Measurements from ENCODE around the gene TSFM. TPM values are rescaled to one million over a fixed set of nuclear protein-coding genes. Genes with fewer than 3 reads are reported as not detected.

TSFM gene
- polyA plus RNA-seq, 5 donors = 24.1 to 37.1 (median 35.6) TPM

GRCh38 chr12:57777911-57778310, 4.7 kb upstream of the TSFM start:
- no peak for DNase-seq

GRCh38 chr12:57779736-57780135, 2.9 kb upstream of the TSFM start:
- DNase-seq = no peak

- no peak for DNase-seq
Observed at GRCh38 chr12:57780284-57780897, 2.2 kb upstream of the TSFM start.

- no peak for DNase-seq
Observed at GRCh38 chr12:57781244-57781643, 1.3 kb upstream of the TSFM start.

- DNase-seq = no peak
Observed at GRCh38 chr12:57781801-57782200, 786 bp upstream of the TSFM start.

GRCh38 chr12:57782243-57782607, 362 bp upstream of the TSFM start:
- no peak for DNase-seq

- no peak for DNase-seq
Observed at GRCh38 chr12:57783466-57783801, 847 bp downstream of the TSFM start.

- no peak for DNase-seq
Observed at GRCh38 chr12:57783861-57784260, 1.3 kb downstream of the TSFM start.

GRCh38 chr12:57793920-57794319, 11.3 kb downstream of the TSFM start:
- no peak for DNase-seq

GRCh38 chr12:57795354-57795753, 12.8 kb downstream of the TSFM start:
- no peak for DNase-seq

GRCh38 chr12:57796996-57797395, 14.4 kb downstream of the TSFM start:
- DNase-seq = no peak

GRCh38 chr12:57797933-57798332, 15.3 kb downstream of the TSFM start:
- DNase-seq = no peak

- DNase-seq = no peak
Observed at GRCh38 chr12:57800965-57801364, 18.4 kb downstream of the TSFM start.

- no peak for DNase-seq
Observed at GRCh38 chr12:57802607-57803006, 20.0 kb downstream of the TSFM start.

- DNase-seq = no peak
Observed at GRCh38 chr12:57803319-57803893, 20.8 kb downstream of the TSFM start.

GRCh38 chr12:57806677-57807076, 24.1 kb downstream of the TSFM start:
- DNase-seq = no peak

GRCh38 chr12:57807285-57807684, 24.7 kb downstream of the TSFM start:
- no peak for DNase-seq

- no peak for DNase-seq
Observed at GRCh38 chr12:57808351-57808750, 25.8 kb downstream of the TSFM start.

GRCh38 chr12:57809425-57809824, 26.8 kb downstream of the TSFM start:
- no peak for DNase-seq

- no peak for DNase-seq
Observed at GRCh38 chr12:57810450-57810849, 27.9 kb downstream of the TSFM start.

- DNase-seq = no peak
Observed at GRCh38 chr12:57811028-57811755, 28.6 kb downstream of the TSFM start.

- no peak for DNase-seq
Observed at GRCh38 chr12:57813111-57813970, 30.8 kb downstream of the TSFM start.

Measured in right lung (tissue), 5 donors.